SU-DHL-6 (cell line): ENCODE data around the gene TSPAN18.

Experiments
- CTCF ChIP-seq: fragments of 200-600 bp; sonication (generic); IDR thresholded peaks from one replicate; pipeline ENCODE4 v1.5.1; 2017; ENCODE audit warnings: antibody characterized with exemption, mild to moderate bottlenecking, low read length, moderate library complexity; ENCODE audit not compliant: insufficient read depth, poor library complexity, severe bottlenecking
- EZH2phosphoT487 ChIP-seq: fragments of 200-600 bp; sonication (generic), shearing (Covaris generic); conservative IDR thresholded peaks from 2 replicates; pipeline ENCODE4 v1.6.1; 2018; ENCODE audit warnings: mild to moderate bottlenecking, antibody characterized with exemption, low read length, moderate library complexity, mixed read lengths

- TF ChIP-seq CTCF (no peak), EZH2phosphoT487 (no peak)
Measured at GRCh38 chr11:44793350-44794090, 66.8 kb downstream of the TSPAN18 start.
